ENCODE measurements around the gene SLC39A13.

The SLC39A13 gene

DNA sequence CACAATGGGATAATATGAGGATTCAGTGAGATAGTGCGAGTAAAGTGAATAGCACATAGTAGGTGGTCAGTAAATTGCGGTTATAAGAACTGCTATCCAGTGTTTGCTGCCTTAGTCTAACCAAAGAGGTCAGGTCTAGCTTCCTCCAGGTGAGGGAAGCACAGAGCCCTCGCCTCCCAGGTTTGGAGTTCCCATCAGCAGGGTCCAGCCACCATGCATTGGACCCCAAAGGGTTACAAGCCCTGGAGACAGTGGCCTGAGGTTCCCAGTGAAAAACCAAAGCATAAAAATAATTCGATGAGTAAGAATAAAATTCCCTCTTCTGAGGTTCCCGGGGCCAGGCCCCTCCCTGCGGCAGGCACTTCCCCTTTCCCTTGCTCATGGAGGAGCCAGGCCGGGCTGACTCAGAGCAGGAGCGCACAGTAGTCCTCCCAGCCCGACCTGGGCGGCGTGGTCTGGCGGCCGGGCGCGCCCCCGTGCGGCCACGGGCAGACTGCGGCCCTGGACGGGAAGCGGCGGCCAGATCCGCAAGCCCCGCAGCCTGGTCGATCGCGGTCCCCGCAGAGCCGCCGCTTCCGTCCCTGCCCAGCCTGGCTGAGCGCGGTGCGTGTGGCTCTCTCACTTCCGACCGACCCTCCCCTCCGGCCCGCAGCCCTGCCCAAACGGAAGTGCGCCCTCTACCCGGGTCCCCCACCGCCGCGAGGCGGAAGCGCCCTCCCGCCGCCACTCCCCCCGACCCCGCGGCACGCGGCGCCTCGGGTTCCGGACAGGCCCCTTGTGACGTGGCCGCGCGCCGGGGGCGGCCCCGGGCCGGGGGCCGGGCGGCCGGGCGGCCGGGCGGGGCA, at the start of gene SLC39A13:
Gene SLC39A13 (plus strand): TSS at position 845 of the 845 bp plus-strand sequence. CDS start 1,505 bp downstream, outside the sequence.
- DNase-seq (ENCODE audit: low read depth in 2 of 2), result peak; percentile 89

DNA sequence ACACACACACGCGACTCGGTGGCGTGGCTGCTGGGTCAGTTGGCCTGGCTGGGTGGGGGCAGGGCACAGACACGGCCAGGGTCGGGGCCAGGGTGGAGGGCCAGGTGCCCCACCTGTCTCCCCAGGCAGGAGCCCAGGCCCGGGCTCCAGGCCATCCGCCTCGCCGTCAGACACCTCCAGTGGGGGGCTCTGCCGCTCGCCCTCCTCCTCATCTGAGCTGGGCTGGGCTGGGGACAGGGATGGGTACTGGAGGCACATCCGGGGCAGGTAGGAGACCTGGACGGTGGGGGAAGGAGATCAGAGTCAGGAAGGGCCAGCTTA, 49.7 kb upstream of the SLC39A13 start:
- no peak for DNase-seq (ENCODE audit: low read depth in 2 of 2)

DNA sequence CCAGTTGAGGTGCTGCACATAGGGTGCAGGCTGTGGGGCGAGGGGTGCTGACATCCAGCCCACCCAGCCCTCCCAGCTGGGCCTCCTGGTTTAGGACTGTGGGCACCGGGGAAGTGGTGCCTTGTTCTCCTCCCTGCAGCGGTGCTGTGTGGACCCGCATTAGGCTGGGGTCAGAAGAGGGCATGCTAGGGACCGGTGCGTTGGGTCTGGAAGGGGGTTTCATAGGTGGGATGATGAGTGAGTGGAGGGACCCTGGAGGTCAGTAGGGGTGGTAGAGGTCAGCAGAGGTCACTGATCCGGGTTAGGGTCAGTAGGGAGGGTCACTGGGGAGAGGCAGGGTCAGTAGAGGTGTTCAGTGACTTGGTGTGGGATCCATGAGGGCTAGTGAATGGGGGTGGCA, 49.2 kb upstream of the SLC39A13 start:
- no peak for DNase-seq (ENCODE audit: low read depth in 2 of 2)

DNA sequence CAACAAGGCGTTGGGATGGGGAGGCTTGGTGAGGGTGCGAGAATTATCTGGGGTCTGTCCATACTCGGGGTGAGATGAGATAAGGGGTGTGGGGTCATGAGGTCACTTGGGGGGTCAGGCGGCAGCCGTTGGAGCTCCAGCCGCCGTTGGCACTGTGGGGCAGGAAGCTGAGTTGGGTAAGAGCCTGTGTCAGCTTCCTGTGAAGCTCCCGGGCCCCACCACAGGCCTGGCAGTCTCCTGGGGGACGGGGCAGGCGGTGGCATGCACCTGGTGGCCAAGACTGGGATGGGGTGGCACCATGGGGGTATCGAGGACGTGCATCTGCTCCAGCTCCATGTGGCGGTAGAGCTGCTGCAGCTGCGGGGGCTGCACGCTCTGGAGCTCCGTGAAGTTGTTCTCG, 48.8 kb upstream of the SLC39A13 start:
- DNase-seq (ENCODE audit: low read depth in 2 of 2), result no peak

DNA sequence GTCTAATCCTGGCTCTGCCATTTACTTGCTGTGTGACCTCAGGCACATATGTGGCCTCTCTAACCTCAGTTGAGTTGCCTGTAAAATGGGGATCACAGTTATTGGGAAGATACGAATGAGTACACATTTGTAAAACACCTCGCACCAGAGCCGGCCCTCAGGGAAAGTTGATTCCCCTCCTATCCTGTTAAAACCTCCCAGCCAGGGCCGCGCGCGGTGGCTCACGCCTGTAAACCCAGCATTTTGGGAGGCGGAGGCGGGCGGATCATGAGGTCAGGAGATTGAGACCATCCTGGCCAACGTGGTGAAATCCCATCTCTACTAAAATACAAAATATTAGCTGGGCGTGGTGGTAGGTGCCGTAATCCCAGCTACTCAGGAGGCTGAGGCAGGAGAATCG, 48.0 kb upstream of the SLC39A13 start:
- no peak for DNase-seq (ENCODE audit: low read depth in 2 of 2)

DNA sequence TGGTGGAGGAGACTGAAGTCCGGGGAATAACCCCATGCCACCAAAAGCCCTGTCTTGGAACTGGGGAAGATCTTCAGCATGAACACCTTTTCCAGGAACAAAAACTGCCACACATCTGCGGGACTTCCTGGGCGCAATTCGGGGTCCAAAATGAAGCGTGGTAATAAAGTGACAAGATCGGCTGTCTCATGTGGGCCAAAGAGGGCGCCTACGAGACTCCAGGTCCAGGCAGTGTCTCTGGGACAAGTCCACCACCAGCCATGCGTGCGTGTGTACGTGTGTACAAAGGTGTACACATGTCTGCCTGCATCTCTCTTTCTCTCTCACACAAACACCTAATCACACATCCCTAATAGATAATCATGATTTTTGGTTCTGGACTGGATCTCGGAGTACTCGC, 47.0 kb upstream of the SLC39A13 start:
- DNase-seq (ENCODE audit: low read depth in 2 of 2), result no peak

DNA sequence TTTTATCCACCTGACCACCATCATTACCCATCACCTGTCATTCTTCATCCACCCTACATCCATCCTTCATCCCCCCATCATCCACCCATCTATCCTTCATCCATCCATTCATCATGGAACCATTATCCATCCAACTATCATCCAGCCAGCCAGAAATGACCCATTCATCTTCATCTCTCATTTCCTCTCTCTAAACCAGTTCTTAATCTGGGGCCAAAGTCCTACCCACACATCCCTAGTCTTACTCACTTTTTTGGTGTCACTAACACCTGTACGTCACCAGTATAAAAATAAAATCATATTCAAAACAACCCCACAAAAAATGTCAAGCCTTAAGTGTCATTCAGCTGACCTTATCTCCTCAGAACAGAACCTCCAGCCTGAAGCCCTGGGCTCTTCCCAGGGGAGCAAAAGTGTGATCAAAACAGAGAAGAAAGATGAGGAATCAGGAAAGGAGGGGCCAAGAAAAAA, 42.3 kb upstream of the SLC39A13 start:
- no peak for DNase-seq (ENCODE audit: low read depth in 2 of 2)

DNA sequence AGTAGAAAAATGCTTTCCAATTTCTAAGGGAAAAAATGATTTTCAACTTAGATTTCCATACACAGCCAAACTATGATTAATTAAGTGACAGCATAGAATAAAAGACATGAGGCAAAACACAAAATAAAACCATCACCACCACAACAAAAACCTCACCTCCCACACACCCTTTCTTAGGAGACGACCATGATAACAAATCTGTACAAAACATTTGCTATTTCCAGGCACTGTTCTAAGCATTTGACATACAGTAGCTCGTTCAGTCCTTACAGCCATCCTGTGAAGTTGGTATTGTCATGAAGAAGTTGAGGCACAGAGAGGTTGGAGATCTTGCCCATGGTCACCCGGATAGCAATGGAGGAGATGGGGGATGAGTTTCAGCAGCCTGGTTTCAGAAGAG, 38.7 kb upstream of the SLC39A13 start:
- no peak for DNase-seq (ENCODE audit: low read depth in 2 of 2)

DNA sequence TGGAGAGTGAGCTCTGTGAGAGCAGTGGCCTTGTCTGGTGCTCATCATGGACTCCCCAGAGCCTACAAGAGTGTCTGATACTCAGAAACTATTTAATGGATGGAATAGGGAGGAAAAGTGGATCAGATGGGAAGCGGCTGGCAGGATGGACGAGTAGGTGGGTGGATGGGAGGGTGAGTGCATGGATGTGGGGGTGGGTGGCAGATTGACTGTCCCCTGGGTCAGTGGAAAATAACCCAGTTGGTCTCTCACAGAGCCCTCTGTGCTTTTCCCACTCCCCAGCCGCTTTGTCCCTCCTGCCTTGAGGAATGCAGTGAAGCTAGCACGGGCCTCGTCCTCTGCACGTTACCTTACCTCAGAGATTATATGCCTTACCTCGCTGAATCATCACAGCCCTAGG, 36.0 kb upstream of the SLC39A13 start:
- DNase-seq (ENCODE audit: low read depth in 2 of 2), result no peak

DNA sequence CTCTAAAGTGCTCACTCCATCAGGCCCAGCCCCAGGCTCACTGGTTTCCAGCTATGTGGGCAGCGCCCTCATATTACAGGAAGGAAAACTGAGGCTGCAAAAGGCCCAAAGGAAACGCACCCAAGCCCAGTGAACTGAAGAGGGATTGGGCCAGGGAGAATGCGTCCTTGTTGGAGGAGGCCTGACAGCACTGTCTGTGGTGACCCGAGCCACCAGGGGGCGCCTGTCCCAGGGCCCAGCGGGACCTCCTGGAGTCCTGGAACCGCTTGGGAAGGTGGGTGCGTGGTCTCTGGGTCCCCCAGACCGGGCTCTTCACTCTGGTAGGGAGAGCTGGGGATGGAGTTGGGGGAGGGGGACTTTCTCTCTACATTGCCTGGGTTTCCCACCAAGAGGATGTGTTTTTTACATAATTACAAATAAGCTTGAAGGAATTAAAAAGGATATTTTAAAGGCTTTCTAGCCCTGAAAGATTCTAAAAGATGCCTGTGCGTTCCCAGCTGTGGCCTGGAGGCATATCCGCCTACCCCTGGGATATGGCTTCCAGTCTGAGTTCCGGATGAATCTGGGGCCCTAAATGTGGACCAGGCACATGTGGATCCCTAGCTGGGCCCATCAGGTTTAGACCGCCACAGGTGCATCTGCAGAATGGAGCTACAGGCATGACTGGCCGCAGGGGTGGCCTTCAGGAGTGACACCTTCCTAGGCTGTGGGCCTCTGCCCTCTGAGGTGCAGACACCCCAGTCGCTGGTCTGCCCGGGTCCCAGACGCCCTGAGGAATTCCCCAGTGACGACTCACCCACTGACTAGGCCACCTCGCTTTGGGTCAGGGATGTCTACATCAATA, 34.3 kb upstream of the SLC39A13 start:
- peak; percentile 80 to 86 for DNase-seq (ENCODE audit: low read depth in 2 of 2)

DNA sequence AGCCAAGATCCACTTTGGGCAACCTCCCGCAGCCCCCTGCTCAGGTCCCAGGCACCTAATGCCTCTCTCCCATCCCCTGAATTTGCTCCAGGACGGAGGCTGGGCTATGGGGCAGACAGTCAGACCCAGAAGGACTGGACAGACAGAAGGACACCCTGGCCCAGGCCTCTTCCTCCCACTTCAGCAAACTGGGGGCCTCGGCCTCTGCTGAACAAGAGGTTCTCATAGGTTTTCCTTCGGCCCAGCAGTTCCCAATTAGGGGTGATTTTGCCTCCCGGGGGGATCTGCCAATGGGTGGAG, 33.7 kb upstream of the SLC39A13 start:
- no peak for DNase-seq (ENCODE audit: low read depth in 2 of 2)

DNA sequence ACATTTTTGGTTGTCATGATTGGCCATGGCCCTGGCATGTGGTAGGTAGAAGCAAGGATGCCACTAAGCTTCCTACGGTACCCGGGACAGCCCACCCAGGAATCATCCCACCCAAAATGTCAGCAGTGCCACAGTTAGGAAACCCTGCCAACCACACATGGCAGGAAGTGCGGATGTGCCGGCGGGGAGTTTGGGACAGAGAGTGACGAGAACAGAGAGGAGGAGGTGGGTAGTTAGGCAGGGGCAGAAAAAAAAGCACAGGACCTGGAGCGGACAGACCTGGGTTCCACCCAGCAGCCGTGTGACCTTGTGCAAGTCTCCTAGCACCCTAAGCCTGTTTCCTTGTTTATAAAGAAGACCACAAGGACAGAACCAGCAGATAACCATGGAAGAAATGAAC, 33.4 kb upstream of the SLC39A13 start:
- DNase-seq (ENCODE audit: low read depth in 2 of 2), result no peak

DNA sequence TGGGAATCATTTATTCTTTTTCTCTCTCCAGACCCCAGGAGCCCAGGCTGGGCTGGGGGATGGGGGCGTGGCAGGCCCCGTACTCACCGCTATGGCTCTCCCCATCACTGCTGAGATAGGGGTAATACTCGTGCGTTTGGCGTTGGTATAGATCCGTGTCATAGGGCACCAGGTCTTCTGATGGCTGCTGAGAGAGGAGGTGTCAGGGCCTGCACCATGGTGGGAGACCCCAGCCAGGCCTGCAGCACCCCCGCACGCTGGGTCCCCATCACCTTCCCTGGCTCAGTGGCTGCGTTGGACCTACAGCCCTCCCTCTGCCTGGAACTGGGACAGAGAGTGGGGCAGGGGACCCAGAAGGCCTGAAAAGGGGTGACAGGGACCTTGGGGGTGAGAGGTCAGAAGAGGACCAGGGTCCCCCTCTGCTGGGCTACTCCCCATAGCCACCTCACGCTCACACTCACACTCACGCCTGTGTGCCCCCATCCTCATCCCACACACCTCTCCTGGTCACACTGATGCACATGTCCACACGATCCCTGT, 32.8 kb upstream of the SLC39A13 start:
- DNase-seq (ENCODE audit: low read depth in 2 of 2), result no peak

DNA sequence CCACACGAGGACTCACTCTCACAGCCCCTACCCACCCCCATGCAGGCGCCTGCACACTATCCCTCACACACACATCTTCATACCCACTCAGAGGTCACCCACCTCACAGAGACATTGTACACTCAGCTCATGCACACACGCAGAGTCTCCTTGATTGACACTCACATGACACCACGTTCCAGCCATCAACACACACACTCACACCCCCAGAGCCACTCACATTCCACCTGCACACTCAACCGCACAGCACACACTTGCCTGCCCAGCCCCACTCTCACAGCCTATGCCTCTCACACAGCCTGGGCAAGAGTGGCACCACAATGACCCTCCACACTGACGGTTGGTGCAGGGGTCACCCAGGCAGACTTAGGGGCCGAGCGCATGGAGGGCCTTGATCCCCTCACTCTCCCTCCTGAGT, 32.3 kb upstream of the SLC39A13 start:
- DNase-seq (ENCODE audit: low read depth in 2 of 2), result no peak

DNA sequence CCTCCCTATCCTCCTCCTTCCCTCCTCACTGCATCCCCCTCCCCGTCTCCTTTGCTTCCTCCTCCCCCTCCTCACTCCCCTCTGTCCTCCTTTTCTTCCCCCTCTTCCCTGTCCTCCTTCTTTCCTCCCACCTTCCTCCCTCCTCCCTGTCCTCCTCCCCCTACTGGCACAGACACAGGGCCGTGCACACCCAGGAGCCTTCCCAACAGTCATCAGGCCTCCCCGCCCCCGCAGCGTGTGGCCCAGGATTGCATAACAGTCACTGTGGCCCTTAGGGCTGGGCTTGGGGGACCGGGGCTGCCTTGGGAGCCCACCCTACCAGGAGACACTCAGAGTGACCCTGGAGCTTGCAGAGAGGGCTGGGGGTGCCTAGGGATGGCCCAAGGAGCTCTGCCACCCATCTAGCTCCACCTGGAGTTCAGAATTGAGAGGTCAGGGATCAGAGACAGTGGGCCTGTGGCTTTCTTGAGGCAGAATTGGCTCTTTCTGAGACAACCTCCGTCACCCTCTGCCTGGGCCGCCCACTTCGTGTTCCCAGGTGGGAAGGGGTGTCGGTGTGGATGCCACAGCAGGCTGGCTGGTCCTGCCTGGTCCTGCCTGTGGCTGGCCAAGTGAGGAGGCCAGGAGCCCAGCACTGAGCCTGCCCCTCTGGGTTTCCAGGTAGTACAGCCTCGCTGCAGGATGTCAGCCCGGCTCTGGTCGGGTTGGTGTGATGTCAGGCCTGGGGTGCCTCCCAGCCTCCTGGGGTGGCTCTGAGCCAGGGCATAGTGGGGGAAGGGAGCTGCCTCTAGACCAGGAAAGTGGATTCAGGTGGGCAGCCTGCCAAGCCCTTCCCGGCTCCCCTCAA, 31.6 kb upstream of the SLC39A13 start:
- no peak for DNase-seq (ENCODE audit: low read depth in 2 of 2)

DNA sequence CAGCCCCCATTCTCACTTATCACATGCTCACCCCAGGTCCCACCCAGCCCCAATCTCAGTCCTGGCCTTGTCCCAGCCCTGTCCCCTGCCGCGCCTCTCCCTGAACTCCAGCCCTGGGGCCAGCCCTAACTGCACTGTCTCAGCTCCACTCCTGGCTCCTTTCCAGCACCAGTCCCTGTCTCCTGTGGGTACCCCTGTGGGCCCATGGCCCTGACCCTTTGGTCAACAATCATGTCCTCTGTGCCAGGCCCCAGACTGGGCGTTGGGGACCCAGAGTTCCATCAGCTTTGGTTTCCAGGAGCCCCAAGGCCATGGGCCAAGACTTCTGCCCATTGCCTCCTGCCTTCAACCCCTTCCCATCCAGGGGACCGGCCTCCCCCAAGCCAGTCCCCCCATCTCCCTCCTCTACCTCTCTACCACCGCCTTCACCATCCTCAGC, 30.8 kb upstream of the SLC39A13 start:
- DNase-seq (ENCODE audit: low read depth in 2 of 2), result no peak

DNA sequence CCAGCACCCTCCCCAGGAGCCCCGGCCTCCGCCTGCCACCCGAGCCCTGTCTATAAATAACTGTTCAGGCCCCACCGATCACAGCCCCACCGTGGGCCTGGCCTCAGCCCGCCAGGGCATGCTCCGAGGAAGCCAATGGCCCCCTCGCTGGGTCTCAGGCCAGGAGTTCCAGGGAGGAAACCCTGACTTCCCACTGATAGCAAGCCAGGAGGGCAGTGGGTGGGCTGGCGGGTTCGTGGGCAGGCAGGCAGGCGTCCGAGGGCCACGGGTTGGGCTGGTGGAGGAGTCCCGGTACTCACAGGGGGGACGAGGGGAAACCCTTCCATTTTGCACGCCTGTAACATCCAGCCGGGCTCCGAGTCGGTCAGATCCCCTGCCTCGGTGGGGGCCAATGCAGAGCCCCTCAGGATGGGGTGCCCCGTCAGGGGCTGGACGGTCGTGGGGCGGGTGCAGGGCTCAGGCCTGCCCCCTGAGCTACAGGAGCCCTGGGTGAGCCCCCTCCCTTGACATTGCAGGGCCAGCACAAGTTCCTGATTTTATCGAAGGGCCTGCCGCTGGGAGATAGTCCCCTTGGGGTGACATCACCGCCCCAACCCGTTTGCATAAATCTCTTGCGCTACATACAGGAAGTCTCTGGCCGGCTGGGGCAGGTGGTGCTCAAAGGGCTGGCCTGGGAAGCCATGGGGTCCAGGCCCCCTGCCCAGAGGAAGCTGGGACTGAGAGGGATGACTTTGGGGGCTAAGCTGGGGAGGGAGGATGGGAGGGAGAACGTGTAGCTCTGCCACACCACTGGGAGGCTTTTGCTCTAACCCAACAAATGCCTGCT, 30.2 kb upstream of the SLC39A13 start, which contains the start of gene SPI1:
Gene SPI1 (minus strand): TSS at position 538 of the 826 bp plus-strand sequence. CDS start 194 bp downstream, at position 344.
- DNase-seq (ENCODE audit: low read depth in 2 of 2), result no peak

DNA sequence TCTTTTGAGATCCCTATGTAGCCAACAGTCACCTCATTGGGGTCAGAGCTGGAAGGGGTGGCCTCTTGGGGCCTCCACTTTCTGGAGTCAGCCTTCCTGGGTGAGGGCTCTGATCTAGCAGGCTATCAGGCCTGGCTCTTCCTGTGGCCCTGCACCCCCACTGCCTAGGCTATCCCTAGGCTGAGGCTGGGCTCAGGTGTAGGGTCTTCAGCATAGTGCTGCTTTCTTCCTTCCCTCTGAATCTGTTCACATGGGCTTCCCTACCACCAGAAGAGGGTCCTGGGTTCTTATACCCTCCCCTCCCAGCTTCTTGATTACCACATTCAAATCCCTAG, 29.6 kb upstream of the SLC39A13 start:
- no peak for DNase-seq (ENCODE audit: low read depth in 2 of 2)

DNA sequence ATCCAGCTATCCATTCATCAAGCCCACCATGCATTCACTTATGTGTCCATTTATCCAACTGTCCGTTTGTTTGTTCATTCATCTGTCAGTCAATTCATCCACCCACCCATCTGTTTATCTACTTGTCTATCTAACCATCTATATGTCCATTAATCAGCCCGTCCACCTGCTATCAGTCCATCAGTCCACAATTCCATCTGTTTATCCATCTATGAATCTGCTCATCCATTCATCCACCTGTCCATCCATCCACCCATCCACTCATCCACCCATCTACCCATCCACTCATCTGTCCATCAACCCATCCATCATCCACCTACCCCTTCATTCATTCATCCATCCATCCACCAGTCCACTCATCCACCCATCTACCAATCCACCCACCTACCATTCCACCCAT, 29.1 kb upstream of the SLC39A13 start:
- no peak for DNase-seq (ENCODE audit: low read depth in 2 of 2)

DNA sequence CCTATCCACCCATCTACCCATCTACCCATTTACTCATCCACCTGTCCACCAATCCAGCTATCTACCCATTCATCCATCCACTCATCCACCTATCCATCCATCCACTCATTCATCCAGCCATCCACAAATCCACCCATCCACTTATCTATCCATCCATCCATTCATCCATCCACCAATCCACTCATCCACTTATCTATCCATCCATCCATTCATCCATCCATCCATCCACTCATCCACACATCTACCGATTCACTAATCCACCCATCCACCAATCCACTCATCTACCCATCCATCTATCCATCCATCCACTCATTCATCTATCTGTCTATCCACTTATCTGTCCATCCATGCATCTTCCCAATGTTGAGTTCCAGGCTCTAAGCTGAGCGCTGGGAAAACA, 28.3 kb upstream of the SLC39A13 start:
- no peak for DNase-seq (ENCODE audit: low read depth in 2 of 2)

DNA sequence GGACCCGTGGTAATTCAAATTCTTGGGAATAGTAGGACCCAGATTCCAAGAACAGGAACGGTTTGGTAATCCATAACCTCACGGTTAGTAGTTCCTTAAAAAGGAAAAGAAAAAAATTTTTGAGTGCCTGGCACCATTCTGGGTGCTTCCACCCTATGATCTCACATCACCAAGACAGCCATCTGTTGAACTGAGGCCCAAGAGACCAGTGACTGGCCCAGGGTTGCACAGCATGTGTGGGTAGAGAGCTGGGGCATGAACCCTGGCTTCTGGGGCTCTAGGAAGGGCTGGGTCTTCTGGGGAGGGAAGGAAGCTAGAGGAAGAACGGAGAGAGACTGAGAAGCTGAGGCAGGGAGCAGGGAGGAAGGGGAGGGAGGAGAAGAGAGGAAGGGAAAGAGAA, 25.3 kb upstream of the SLC39A13 start:
- no peak for DNase-seq (ENCODE audit: low read depth in 2 of 2)
